COLO668 (cell line): ENCODE measurements around the gene SYNGR4.
"Not testable (repeated sequence)": the region's sequence is repeated elsewhere in the genome, so short reads cannot be mapped to it uniquely, and the experiment has no call there.

ENCODE experiments used
- DNase-seq: peaks from one replicate; lab custom pipeline; 2025; ENCODE audit not compliant: unreplicated experiment; lab: John Stamatoyannopoulos, UW

Gene SYNGR4

GRCh38 chr19:48371367-48371766, 7.2 kb downstream of the SYNGR4 start:
- DNase-seq = no peak

DNA sequence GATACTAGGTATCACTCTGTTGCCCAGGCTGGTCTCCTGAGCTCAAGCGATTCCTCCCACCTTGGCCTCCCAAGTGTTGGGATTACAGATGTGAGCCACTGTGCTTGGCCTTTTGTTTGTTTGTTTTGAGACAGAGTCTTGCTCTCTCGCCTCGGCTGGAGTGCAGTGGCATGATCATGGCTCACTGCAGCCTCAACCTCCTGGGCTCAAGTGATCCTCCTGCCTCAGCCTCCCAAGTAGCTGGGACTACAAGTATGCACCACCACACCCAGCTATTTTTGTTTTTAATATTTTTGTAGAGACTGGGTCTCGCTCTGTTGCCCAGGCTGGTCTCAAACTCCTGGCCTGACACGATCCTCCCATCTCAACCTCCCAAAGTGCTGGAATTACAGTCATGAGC, 7.6 kb downstream of the SYNGR4 start:
- not testable (repeated sequence) for DNase-seq

DNA sequence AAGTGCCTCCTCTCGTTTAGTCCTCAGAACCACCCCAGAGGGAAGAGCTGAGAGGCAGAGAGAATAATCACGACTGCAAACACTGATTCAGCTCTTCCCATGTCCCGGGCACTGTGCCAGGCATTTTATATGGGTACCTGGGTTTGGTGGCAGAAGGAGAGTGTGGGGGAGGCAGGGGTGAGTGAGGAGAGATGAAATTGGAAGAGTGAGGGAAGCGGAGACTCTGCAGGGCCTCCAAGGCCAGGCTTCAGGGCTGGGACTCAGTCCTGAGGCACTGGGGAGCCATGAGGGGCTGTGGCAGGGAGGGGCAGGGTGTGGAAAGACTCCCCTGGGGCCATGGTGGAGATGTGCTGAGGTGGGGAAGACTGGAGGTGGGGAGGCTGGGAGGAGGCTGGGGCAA, 8.7 kb downstream of the SYNGR4 start:
- peak; percentile 85 for DNase-seq

DNA sequence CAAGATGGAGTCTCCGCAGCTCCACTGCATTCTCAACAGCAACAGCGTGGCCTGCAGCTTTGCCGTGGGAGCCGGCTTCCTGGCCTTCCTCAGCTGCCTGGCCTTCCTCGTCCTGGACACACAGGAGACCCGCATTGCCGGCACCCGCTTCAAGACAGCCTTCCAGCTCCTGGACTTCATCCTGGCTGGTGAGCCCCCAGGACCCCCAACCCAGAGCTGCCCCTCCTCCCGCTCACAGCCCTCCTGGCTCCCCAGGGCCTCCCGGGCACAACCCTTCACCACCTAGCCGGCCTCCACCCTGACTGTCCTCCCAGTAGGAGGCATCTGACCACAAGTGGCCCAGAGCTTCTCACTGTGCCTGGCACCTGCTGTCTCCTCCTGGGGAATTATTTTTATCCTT, 9.4 kb downstream of the SYNGR4 start:
- no peak for DNase-seq

- DNase-seq = no peak
Observed at GRCh38 chr19:48378194-48378570, 14.0 kb downstream of the SYNGR4 start.

DNA sequence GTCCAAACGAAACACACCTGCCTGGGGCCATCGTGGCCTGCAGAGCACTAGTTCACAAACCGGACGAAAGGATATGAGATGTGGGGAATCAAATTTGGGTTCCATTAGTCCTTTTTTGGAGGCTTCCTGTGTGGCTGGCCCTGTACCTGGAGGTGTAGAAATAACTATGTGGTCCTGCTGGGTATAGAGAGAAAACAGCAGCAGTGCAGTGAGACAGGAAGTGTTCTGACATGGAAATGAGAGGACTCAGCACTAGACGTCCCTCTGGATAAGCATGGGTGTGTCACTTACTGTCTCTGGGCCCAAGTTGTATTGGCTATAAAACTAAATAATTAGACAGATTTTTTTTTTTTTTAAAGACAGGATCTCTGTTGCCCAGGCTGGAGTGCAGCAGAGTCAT, 14.9 kb downstream of the SYNGR4 start:
- no peak for DNase-seq

DNA sequence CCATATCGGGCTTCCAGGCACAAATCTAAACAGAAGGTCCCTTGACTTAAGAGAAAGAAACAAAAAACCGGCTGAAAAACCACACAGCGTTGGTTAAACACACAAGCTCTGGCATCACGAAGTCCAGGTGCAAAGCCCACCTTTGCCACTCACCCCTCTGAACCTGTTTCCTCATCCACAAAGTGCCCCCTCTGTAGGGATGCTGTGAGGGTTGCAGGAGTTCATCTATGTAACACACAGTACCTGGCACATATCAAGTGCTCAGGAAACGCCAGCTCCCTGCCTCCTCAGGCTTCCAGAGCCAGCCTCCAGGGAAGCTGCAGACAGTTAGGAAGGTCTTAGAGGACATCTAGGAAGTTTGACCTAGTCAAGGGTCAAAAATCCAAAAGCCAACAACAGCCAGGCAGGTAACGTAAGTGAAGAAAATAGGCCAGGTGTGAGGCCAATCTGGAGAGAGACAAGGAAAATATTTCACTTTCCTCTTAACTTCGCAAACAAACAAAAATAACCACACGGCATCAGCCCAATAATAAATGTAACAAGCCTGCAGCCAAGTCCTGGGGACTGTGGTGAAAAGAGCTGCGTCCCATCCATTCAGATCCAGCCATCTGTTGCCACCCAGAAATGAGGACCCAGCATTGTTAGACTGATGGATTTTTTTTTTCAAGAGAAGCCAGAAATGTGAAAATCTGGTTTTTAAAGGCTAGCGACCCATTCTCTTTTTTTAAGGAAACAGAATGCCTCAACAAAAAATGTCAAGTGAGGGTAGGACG, 17.2 kb downstream of the SYNGR4 start:
- DNase-seq = no peak

- DNase-seq = no peak
Observed at GRCh38 chr19:48382286-48382685, 18.1 kb downstream of the SYNGR4 start.

DNA sequence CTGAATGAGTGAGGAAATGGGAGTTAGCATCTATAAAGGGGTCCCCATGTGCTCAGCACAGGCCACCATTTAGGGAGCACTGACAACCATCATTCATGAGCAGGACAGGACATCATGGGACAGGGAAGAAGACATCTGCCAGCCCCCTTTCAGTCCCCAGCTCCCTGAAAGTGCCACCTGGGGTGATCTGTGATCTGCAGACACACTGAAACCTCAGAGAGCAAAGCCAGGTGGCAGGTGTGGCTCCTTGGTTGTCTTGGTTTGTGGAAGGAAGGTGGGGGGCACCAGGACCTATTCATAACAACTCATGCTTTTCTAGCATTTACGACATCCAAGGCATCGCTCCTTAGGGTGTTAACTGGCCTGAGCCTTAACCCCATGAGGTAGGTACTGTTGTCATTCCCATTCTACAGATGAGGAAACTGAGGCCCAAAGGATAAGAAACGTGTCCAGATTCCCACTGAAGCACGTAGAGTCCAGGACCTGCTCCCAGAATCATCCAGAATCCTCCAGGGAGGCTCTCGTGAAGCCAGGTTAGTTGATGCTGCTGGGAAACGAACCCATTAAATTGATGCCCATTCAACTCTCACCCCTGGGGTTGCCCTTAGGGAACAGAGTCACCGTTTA, 21.4 kb downstream of the SYNGR4 start:
- DNase-seq = no peak

- DNase-seq = no peak
Observed at GRCh38 chr19:48386981-48387380, 22.8 kb downstream of the SYNGR4 start.

GRCh38 chr19:48390188-48391099, 26.3 kb downstream of the SYNGR4 start:
- peak; percentile 75 for DNase-seq

- peak; percentile 67 for DNase-seq
Observed at GRCh38 chr19:48391100-48392005, 27.2 kb downstream of the SYNGR4 start, which contains the start of gene KDELR1. TSS of gene KDELR1 (minus strand) at chr19:48391551. CDS start at chr19:48391358, 193 bp downstream.

GRCh38 chr19:48392006-48392344, 27.8 kb downstream of the SYNGR4 start:
- DNase-seq = not testable (repeated sequence)

GRCh38 chr19:48392860-48393558, 28.8 kb downstream of the SYNGR4 start:
- DNase-seq = no peak

- peak; percentile 16 for DNase-seq
Observed at GRCh38 chr19:48393559-48394330, 29.6 kb downstream of the SYNGR4 start, which contains the start of gene GRIN2D. TSS of gene GRIN2D (plus strand) at chr19:48393668. CDS start at chr19:48398393, 4,725 bp downstream.

GRCh38 chr19:48394331-48395169, 30.4 kb downstream of the SYNGR4 start:
- DNase-seq = no peak

GRCh38 chr19:48395170-48395455, 30.9 kb downstream of the SYNGR4 start:
- no peak for DNase-seq

- no peak for DNase-seq
Observed at GRCh38 chr19:48395499-48395898, 31.3 kb downstream of the SYNGR4 start.
